Right ventricle myocardium inferior (tissue), 1 donor: ENCODE results near the gene FCHSD2. TPM values are rescaled to one million over a fixed set of nuclear protein-coding genes. Genes with fewer than 3 reads are reported as not detected.

ENCODE experiments used
- ATAC-seq: fragments of 200-7000 bp; cut with Tn5 transposase; one replicate; pipeline ENCODE4 v1.9.1; 2020; ENCODE audit warnings: mild to moderate bottlenecking, moderate library complexity
- DNase-seq: peaks from one replicate; pipeline ENCODE4 v3.0.0; 2021; ENCODE audit errors: missing footprints
- intact Hi-C: fragments of 100-400 bp; cut with DNase I; formaldehyde crosslinking; loops from one replicate; pipeline ENCODE4 v1.11.0; 2022
- long read RNA-seq: library from polyadenylated mRNA; unstranded; transcript quantifications from one replicate; pipeline ENCODE4 v2.0.0, GENCODE V29; 2021
- total RNA-seq: library from RNA; stranded (reverse); fragmentation: NEBNext Ultra II Directional; extraction: Animal tissue kit (Norgen Biotek cat#: 25700); gene quantifications from one replicate; pipeline ENCODE4 v1.2.1, GENCODE V29; 2021
- donor health status: DM: no; HTN: yes; CAD: no; lungs with severe emphysema.

The FCHSD2 gene
- total RNA-seq, result 36.6 TPM
- long read RNA-seq, transcript FCHSD2-204 (20 exons, 3,154 nt), result major isoform, 10 of 13 reads
- long read RNA-seq, partial matches to known transcripts, result 3 of 13 reads
- long read RNA-seq, other reads (novel, unspliced or antisense), result 0 of 13 reads

DNA sequence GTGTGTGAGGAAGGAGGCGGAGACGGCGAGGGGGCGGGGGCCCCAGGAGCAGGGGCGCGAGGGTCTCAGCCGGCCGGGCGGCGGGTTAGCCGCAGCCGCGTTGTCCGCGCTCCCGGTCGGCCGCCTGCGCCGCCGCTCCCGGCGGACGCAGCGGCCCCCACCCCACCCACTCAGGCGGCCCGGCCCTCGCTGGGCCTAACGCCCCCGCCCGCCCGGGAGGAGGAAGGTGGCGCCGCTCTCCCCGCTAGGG, at the start of gene FCHSD2:
TSS of gene FCHSD2 (minus strand) at position 191 of the 250 bp plus-strand sequence. CDS start 441 bp downstream, outside the sequence.
- DNase-seq (no peak), ATAC-seq (no peak)
- intact Hi-C loops, result loop anchor here (2.0 to 5.0 kb wide), 2 partner anchors 37 to 215 kb away; no protein-coding TSS in a partner anchor

DNA sequence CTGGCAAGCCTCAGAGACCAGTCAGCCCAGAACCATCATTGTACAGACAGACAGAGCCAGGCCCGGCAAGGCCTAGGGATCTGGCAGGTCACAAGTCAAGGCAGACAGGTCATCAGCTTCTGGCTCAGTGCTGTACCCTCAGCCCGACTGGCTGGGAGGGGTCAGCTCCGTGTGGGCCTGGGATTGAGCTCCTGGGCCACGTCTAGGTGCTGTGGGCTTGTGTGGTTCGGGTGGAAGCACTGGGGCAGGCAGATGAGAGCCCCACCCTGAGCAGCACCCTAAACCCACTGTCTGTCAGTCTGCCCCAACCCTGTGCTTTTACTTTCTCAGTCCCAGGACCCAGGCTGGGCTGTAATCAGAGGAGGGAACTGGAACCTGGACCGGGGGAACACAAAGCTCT, 49.0 kb upstream of the FCHSD2 start:
- ATAC-seq (no peak), DNase-seq (no peak)
- intact Hi-C loops, result no loop called here

GRCh38 chr11:73190557-73190885, 48.4 kb upstream of the FCHSD2 start:
- intact Hi-C loops, result no loop called here
- DNase-seq (no peak), ATAC-seq (no peak)

DNA sequence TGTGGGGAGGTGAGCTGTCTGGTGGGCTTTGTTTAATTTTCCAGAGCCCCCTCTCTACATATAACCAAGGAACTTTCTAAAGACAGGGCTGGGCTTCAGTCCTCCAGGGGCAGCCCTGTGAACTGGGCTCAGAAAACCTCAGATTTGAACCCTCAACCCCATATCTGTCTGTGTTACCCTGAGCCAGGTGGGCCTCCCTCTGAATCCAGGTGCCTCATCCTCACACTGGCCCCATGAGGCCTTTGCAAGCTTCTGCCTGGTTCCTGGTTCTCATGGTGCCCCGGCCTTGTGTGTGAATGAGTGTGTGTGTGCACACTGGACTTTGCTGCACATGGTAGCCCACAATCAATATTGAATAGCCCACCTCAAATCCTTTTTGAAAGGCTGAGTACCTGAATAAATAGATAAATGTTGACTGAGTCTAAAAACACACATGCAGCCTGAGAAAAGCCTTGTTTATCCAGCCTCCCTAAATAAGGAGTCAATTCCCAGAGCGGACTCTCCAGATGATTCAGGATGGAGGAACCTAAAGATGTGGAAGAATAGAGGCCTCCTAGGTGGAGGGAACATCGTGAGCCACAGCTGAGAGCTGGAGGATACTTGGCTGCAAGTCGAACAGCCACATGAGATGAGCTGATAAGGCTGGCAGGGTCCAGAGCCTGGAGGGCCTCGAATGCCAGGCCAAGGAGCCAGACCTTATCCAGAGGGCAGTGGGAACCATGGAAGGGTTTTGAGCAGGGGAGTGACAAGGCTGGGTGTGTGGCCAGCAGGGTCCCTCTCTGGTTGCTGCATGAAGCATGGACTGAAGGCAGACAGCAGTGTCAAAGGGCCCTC, 47.8 kb upstream of the FCHSD2 start:
- DNase-seq, result no peak
- intact Hi-C loops, result no loop called here
- ATAC-seq, result no peak

- peak; percentile 83 for DNase-seq
- ATAC-seq, result no peak
- intact Hi-C loops, result no loop called here
Observed at GRCh38 chr11:73189315-73189714, 47.2 kb upstream of the FCHSD2 start.

- intact Hi-C loops, result no loop called here
- ATAC-seq (peak; percentile 87), DNase-seq (no peak)
Observed at GRCh38 chr11:73188301-73188700, 46.2 kb upstream of the FCHSD2 start.

GRCh38 chr11:73187854-73188253, 45.7 kb upstream of the FCHSD2 start:
- intact Hi-C loops, result no loop called here
- DNase-seq, result no peak
- no peak for ATAC-seq

DNA sequence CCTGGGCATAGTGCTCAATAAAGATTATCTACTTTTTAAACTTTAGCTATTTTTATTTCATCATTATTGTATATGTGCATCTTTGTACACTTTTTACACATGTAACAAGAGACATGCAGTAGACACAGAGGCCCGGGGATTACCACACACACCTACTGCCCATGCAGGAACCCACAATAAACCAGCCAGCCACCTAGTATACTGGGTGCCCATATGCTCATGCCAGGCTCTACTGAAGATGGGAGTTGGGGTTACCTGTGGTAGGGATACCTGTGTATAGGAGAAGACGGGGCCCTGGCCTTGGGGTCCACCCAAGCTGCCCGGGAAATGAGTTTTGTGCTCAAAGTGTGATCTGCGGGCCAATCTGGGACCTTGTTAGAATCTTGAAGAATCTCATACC, 44.8 kb upstream of the FCHSD2 start:
- intact Hi-C loops, result no loop called here
- ATAC-seq, result no peak
- DNase-seq, result no peak

DNA sequence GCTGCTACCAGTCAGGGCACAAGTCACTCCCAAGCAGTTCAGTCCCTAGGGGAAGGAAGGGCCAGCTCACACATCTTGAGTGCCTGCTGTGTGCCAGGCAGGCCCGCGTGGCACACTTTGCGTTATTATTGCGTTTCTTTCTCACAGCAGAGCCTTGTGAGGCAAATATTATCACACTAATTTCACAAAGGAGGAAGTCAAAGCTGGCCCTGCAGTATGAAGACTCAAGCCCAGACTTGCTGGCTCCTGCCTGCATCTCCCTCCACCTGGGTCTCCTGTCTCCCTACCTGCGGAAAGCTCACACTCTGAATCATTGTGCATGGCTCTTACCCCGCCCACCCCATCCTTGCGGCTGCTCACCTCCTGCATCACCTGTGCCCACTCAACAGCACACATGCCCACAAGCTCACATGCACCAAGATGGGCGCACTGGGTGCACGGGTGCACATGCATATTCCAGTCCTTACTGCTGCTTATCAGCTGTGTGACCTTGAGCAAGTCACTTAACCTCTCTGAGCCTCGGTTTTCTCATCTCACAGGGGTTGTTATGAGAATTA, 44.3 kb upstream of the FCHSD2 start:
- ATAC-seq, result no peak
- no peak for DNase-seq
- intact Hi-C loops, result no loop called here

- intact Hi-C loops, result loop anchor here (1.0 to 2.0 kb wide), 3 partner anchors 33 to 103 kb away; partner anchors contain the start of gene P2RY2
- DNase-seq (no peak), ATAC-seq (no peak)
Observed at GRCh38 chr11:73185680-73186293, 43.7 kb upstream of the FCHSD2 start.

- intact Hi-C loops, result loop anchor here (1.0 to 2.0 kb wide), 3 partner anchors 34 to 104 kb away; partner anchors contain the start of gene P2RY2
- peak; percentile 27 for ATAC-seq
- DNase-seq, result peak; percentile 82
Observed at GRCh38 chr11:73184953-73185671, 43.0 kb upstream of the FCHSD2 start.

DNA sequence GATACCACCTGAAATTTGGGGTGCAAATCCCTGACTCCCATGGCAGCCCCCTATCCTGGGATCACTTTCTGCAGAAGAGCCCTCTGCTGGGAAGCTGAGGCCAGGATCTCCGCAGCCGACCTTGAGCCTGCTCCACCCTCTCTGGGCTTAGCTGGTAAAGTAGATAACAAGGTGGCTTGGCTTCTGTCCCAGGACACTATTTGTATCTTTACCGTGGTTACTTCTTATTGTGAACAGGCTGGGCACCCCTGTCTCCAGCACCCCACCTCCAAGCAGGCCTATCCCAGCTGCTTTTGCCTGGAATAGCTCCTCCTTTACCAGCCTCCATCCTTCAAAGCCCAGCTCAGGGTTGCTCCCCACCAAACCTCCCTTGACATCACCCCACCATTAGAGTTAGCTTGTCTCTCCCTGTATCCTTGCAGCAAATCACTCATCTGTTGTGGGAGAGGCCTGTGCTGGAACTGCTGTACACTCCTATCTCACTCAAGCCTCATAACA, 40.8 kb upstream of the FCHSD2 start:
- DNase-seq (no peak), ATAC-seq (peak; percentile 83)
- intact Hi-C loops, result no loop called here

DNA sequence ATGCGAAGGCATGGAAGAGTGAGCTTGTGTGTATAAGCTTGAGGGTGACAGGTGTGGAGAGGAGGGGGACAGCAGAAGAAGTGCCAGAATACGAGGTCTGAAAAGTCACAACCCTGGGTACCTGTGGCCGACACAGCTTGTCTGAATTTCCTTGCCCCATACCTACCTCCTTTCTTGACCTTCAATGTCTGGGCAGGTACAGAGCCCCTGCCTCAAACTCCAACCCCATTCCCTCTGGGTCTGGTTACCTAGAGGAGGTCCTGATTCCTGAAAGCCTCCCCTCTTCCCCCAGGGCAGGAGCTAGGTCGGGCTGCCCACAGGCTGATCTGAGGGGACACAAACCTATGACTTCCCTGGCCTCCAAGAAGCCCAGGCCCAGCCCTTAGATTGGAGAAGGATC, 36.6 kb upstream of the FCHSD2 start:
- ATAC-seq (no peak), DNase-seq (no peak)
- intact Hi-C loops, result loop anchor here (2.0 to 5.0 kb wide), 4 partner anchors 36 to 456 kb away; partner anchors contain the start of gene FCHSD2

GRCh38 chr11:73177778-73178539, 35.8 kb upstream of the FCHSD2 start:
- intact Hi-C loops, result loop anchor here (2.0 to 5.0 kb wide), 4 partner anchors 35 to 456 kb away; partner anchors contain the start of gene FCHSD2
- ATAC-seq (peak; percentile 69), DNase-seq (peak; percentile 91)

GRCh38 chr11:73177380-73177777, 35.3 kb upstream of the FCHSD2 start:
- ATAC-seq, result peak; percentile 44
- intact Hi-C loops, result loop anchor here (5.0 kb wide), 1 partner anchor 455 kb away; no protein-coding TSS in a partner anchor
- DNase-seq, result no peak

GRCh38 chr11:73176874-73177155, 34.7 kb upstream of the FCHSD2 start:
- DNase-seq, result no peak
- no peak for ATAC-seq
- intact Hi-C loops, result loop anchor here (5.0 kb wide), 1 partner anchor 455 kb away; no protein-coding TSS in a partner anchor

- intact Hi-C loops, result loop anchor here (5.0 kb wide), 1 partner anchor 454 kb away; no protein-coding TSS in a partner anchor
- DNase-seq (no peak), ATAC-seq (no peak)
Observed at GRCh38 chr11:73176145-73176873, 34.2 kb upstream of the FCHSD2 start.
